ENCODE results near the gene AGR2.

GRCh38 chr7:16810573-16810972 is 5.8 kb upstream of the AGR2 start:
- TF ChIP-seq POLR2AphosphoS5 (IDR thresholded peaks at IDR 0.05) (no peak), POLR2A (IDR thresholded peaks at IDR 0.05; ENCODE audit: low read depth) (no peak), CTCF (IDR thresholded peaks at IDR 0.05) (no peak)

All from esophagus muscularis mucosa (tissue), 3 donors.